Left lung (tissue), 10 donors: ENCODE data around the gene GDF9. TPM values are rescaled to one million over a fixed set of nuclear protein-coding genes. Genes with fewer than 3 reads are reported as not detected.
A peak's percentile ranks its signal among the peaks of the same experiment; 100 is the strongest.

Experiments used
- ATAC-seq: fragments of 200-7000 bp; cut with Tn5 transposase; one replicate; pipeline ENCODE4 v1.9.1; 2020; ENCODE audit warnings: moderate library complexity
- DNase-seq, 4 donors: peaks; one replicate each; pipeline ENCODE4 v3.0.0-alpha.2; 2013 to 2020
- H3K27ac ChIP-seq, 2 donors: fragments of 200-600 bp; sonication (generic) in 1 of 2; one replicate each; pipeline versions ENCODE4 v1.5.0 to v1.8.0; 2020 to 2021
- H3K27me3 ChIP-seq, 2 donors: fragments of 200-600 bp; sonication (generic) in 1 of 2; one replicate each; pipeline versions ENCODE4 v1.5.0 to v1.8.0; 2020 to 2021
- H3K36me3 ChIP-seq, 2 donors: fragments of 200-600 bp; sonication (generic) in 1 of 2; one replicate each; pipeline versions ENCODE4 v1.5.0 to v1.8.0; 2020 to 2021
- H3K4me1 ChIP-seq, 2 donors: fragments of 200-600 bp; one replicate each; pipeline ENCODE4 v1.8.0; 2021
- H3K4me3 ChIP-seq, 2 donors: fragments of 200-600 bp; sonication (generic) in 1 of 2; one replicate each; pipeline versions ENCODE4 v1.5.0 to v1.8.0; 2020 to 2021; ENCODE audit warnings: mild to moderate bottlenecking in 1 of 2
- H3K9me3 ChIP-seq, 2 donors: fragments of 200-600 bp; sonication (generic) in 1 of 2; one replicate each; pipeline versions ENCODE4 v1.5.0 to v1.8.0; 2020 to 2021
- CTCF ChIP-seq, 2 donors: fragments of 200-600 bp; sonication (generic) in 1 of 2; IDR thresholded peaks; one replicate each; pipeline versions ENCODE4 v1.5.0 to v1.8.0; 2021; ENCODE audit warnings: antibody characterized with exemption in 2 of 2
- intact Hi-C, 2 donors: fragments of 100-400 bp; cut with DNase I; formaldehyde crosslinking; loops; one replicate each; pipeline versions ENCODE4 v1.11.2 to v1.14.2; 2022
- polyA plus RNA-seq, 6 donors: library from polyadenylated mRNA; unstranded; fragments of 120-200 nt; gene quantifications; one replicate each; pipeline ENCODE4 v1.2.1, GENCODE V29; 2013; ENCODE audit not compliant: insufficient read length in 6 of 6
- total RNA-seq, 2 donors: library from RNA; stranded (reverse); fragmentation: NEBNext Ultra II Directional; extraction: Animal tissue kit (Norgen Biotek cat#: 25700); gene quantifications; one replicate each; pipeline ENCODE4 v1.2.1, GENCODE V29; 2021
- donor health status: DM: no; HTN: yes; CAD: no.
- donor health status: DM: no; HTN: no; CAD: no.

Gene GDF9
- total and polyA plus RNA-seq, 8 donors: 0.26 to 1.6 (median 1.2) TPM

GRCh38 chr5:132815454-132815853 is 50.8 kb downstream of the GDF9 start:
- Histone ChIP-seq H3K4me3 (no peak overlapping the region), H3K36me3 (no peaks in the 10 kb centered on the region), H3K4me1 (peaks cover 0 to 30% of the 10 kb centered on the region in 2 donors), H3K27ac (no peak overlapping the region), H3K9me3 (no peaks in the 10 kb centered on the region), H3K27me3 (peaks cover 36 to 73% of the 10 kb centered on the region in 2 donors)
- no peak for ATAC-seq
- intact Hi-C loops: loop anchor here in 1 of 2 donors (5.0 kb wide), 1 partner anchor 433 kb away; no protein-coding TSS in a partner anchor
- DNase-seq: no peak
- no peak for TF ChIP-seq CTCF (IDR thresholded peaks at IDR 0.05)

- DNase-seq (no peak), ATAC-seq (no peak)
- H3K4me3 ChIP-seq: peak overlapping the region; percentile 11 to 29
- no peak overlapping the region for H3K27ac ChIP-seq
- H3K36me3 ChIP-seq: no peaks in the 10 kb centered on the region
- H3K27me3 ChIP-seq: peaks cover 36 to 73% of the 10 kb centered on the region in 2 donors
- peaks cover 0 to 24% of the 10 kb centered on the region in 2 donors for H3K4me1 ChIP-seq
- TF ChIP-seq CTCF (IDR thresholded peaks at IDR 0.05): no peak
- H3K9me3 ChIP-seq: no peaks in the 10 kb centered on the region
- intact Hi-C loops: loop anchor here in 1 of 2 donors (5.0 kb wide), 1 partner anchor 432 kb away; no protein-coding TSS in a partner anchor
Measured at GRCh38 chr5:132814503-132815294, 51.6 kb downstream of the GDF9 start.

- Histone ChIP-seq H3K27ac (no peak overlapping the region), H3K9me3 (no peaks in the 10 kb centered on the region), H3K27me3 (peaks cover 36 to 73% of the 10 kb centered on the region in 2 donors), H3K36me3 (no peaks in the 10 kb centered on the region), H3K4me1 (peaks cover 0 to 19% of the 10 kb centered on the region in 2 donors), H3K4me3 (peak overlapping the region; percentile 11 to 29)
- ATAC-seq: peak; percentile 80
- intact Hi-C loops: no loop called here
- no peak for TF ChIP-seq CTCF (IDR thresholded peaks at IDR 0.05)
- DNase-seq: no peak
Measured at GRCh38 chr5:132813599-132814502, 52.4 kb downstream of the GDF9 start.

GRCh38 chr5:132812781-132813598 is 53.3 kb downstream of the GDF9 start, which contains the start of gene SOWAHA:
Gene SOWAHA (plus strand): TSS chr5:132813302. CDS start chr5:132813622, 320 bp downstream.
- ATAC-seq (no peak), DNase-seq (no peak)
- intact Hi-C loops: no loop called here

More at GRCh38 chr5:132812781-132813598, 53.3 kb downstream of the GDF9 start, which contains the start of gene SOWAHA:
- Histone ChIP-seq H3K4me1 (peaks cover 0 to 19% of the 10 kb centered on the region in 2 donors), H3K36me3 (no peaks in the 10 kb centered on the region), H3K9me3 (no peaks in the 10 kb centered on the region), H3K4me3 (peak within 1 kb of the TSS; percentile 11 to 29), H3K27me3 (peaks cover 36 to 68% of the 10 kb centered on the region in 2 donors), H3K27ac (no peak within 1 kb of the TSS)
- no peak for TF ChIP-seq CTCF (IDR thresholded peaks at IDR 0.05)
